GM21515 (cell line): Measurements from ENCODE around the gene IFNB1.
A peak's percentile ranks its signal among the peaks of the same experiment; 100 is the strongest.

ENCODE experiments used
- ATAC-seq: cut with Tn5 transposase; IDR thresholded peaks from one replicate; pipeline ENCODE4 v1.9.1; 2021; ENCODE audit not compliant: unreplicated experiment

The IFNB1 gene

GRCh38 chr9:21077781-21078180 is at the start of gene IFNB1:
TSS of gene IFNB1 (minus strand) at chr9:21077942. CDS start at chr9:21077869, 73 bp downstream.
- ATAC-seq = no peak

GRCh38 chr9:21121595-21122251 is 44.0 kb upstream of the IFNB1 start:
- ATAC-seq = peak; percentile 63

GRCh38 chr9:21121079-21121478 is 43.3 kb upstream of the IFNB1 start:
- no peak for ATAC-seq

GRCh38 chr9:21119093-21119770 is 41.5 kb upstream of the IFNB1 start:
- no peak for ATAC-seq

- ATAC-seq = no peak
Observed at GRCh38 chr9:21114311-21114710, 36.6 kb upstream of the IFNB1 start.

GRCh38 chr9:21110708-21111576 is 33.2 kb upstream of the IFNB1 start:
- ATAC-seq = peak; percentile 86

GRCh38 chr9:21104787-21105186 is 27.0 kb upstream of the IFNB1 start:
- ATAC-seq = no peak

- no peak for ATAC-seq
Observed at GRCh38 chr9:21102305-21102704, 24.6 kb upstream of the IFNB1 start.

GRCh38 chr9:21097817-21098216 is 20.1 kb upstream of the IFNB1 start:
- ATAC-seq = no peak

- no peak for ATAC-seq
Observed at GRCh38 chr9:21096901-21097255, 19.1 kb upstream of the IFNB1 start.

GRCh38 chr9:21096172-21096900 is 18.6 kb upstream of the IFNB1 start:
- peak; percentile 85 for ATAC-seq

- no peak for ATAC-seq
Observed at GRCh38 chr9:21095561-21095960, 17.8 kb upstream of the IFNB1 start.

- ATAC-seq = no peak
Observed at GRCh38 chr9:21086538-21086937, 8.8 kb upstream of the IFNB1 start.

GRCh38 chr9:21085005-21085404 is 7.3 kb upstream of the IFNB1 start:
- ATAC-seq = no peak

GRCh38 chr9:21084242-21084850 is 6.6 kb upstream of the IFNB1 start:
- no peak for ATAC-seq

GRCh38 chr9:21082671-21083070 is 4.9 kb upstream of the IFNB1 start:
- no peak for ATAC-seq

- no peak for ATAC-seq
Observed at GRCh38 chr9:21081999-21082398, 4.3 kb upstream of the IFNB1 start.

GRCh38 chr9:21081451-21081850 is 3.7 kb upstream of the IFNB1 start:
- no peak for ATAC-seq

- no peak for ATAC-seq
Observed at GRCh38 chr9:21080793-21081192, 3.1 kb upstream of the IFNB1 start.

- no peak for ATAC-seq
Observed at GRCh38 chr9:21078702-21079101, 960 bp upstream of the IFNB1 start.

GRCh38 chr9:21075484-21075883 is 2.3 kb downstream of the IFNB1 start:
- no peak for ATAC-seq
